ENCODE results near the gene HOXD8. TPM values are rescaled to one million over a fixed set of nuclear protein-coding genes. Genes with fewer than 3 reads are reported as not detected.
A peak's percentile ranks its signal among the peaks of the same experiment; 100 is the strongest.

The HOXD8 gene
- total and polyA plus RNA-seq, 2 of the 8 experiments (the other 6 are each of a cell fraction or from before 2014, with no cell fraction given): not detected

GRCh38 chr2:176099728-176100546, 29.6 kb upstream of the HOXD8 start, which contains the start of gene HOXD12:
TSS of gene HOXD12 (plus strand) at chr2:176099795. CDS start at chr2:176099802, 7 bp downstream.
- H2BK15ac ChIP-seq (ENCODE audit: low read length): peak within 1 kb of the TSS; percentile 81; the same call in 1 of the 2 replicates
- H2BK120ac ChIP-seq (replicated peaks; ENCODE audit: low read depth, low read length): no peak within 1 kb of the TSS
- no peak for FAIRE-seq
- H3K23ac ChIP-seq (ENCODE audit: insufficient read length): no peak within 1 kb of the TSS
- H3K18ac ChIP-seq (ENCODE audit: extremely low read depth, low read length): peak within 1 kb of the TSS; percentile 19; the same call in 1 of the 2 replicates
- peak within 1 kb of the TSS; percentile 14 to 77 for H3K4me2 ChIP-seq (ENCODE audit: insufficient read depth in 1 of 2, low read depth in 2 of 2, low read length in 2 of 2)
- CTCF ChIA-PET (ENCODE audit: partially characterized antibody): interaction anchor here (0.7 to 6.5 kb wide), 2 partner anchors 9 to 18 kb away, joined by 3 to 130 read pairs; partner anchors contain the start of gene EVX2
- no peak within 1 kb of the TSS for H4K91ac ChIP-seq (replicated peaks; ENCODE audit: insufficient read length, low read length)
- H4K8ac ChIP-seq (ENCODE audit: extremely low read depth, insufficient read depth, low read length): peak within 1 kb of the TSS; percentile 62
- POLR2A ChIA-PET (ENCODE audit: partially characterized antibody): no interaction called here
- H3K27me3 ChIP-seq (replicated peaks in 1 of 4; ENCODE audit: control insufficient read depth in 3 of 4, extremely low read depth in 1 of 4, insufficient read depth in 3 of 4, low read length in 3 of 4): peaks cover 79 to 99% (median 94%) of the 10 kb centered on the region in 4 experiments
- H4K20me1 ChIP-seq (replicated peaks in 1 of 2; ENCODE audit: control insufficient read depth in 1 of 2, insufficient read depth in 2 of 2, low read length in 2 of 2): peaks cover 7 to 34% of the 10 kb centered on the region in 2 experiments
- peak in 1 of 2 experiments; percentile 64 for DNase-seq (ENCODE audit: low read depth in 1 of 2, low spot score in 2 of 2)
- H3K9ac ChIP-seq (replicated peaks in 1 of 4; ENCODE audit: extremely low read depth in 1 of 4, low read depth in 3 of 4, low read length in 3 of 4): no peak within 1 kb of the TSS
- peak within 1 kb of the TSS; percentile 88; the same call in 1 of the 2 replicates for H2AK5ac ChIP-seq (ENCODE audit: low read depth, low read length)
- H4K5ac ChIP-seq (ENCODE audit: insufficient read length, low read depth, low read length): no peak within 1 kb of the TSS
- H2BK12ac ChIP-seq (ENCODE audit: low read depth, low read length): peak within 1 kb of the TSS; percentile 94; the same call in 1 of the 2 replicates
- WGBS, 2 experiments (ENCODE audit: extremely low coverage in 1 of 2, insufficient coverage in 1 of 2, insufficient read length in 1 of 2, insufficient replicate concordance in 2 of 2, low coverage in 1 of 2, low lambda C conversion rate in 2 of 2, missing lambda C conversion rate in 1 of 2): 5% methylated on average over 56 of the region's 70 CpGs; no CpG with 5 or more reads in 1 of the 2 experiments
- no peak within 1 kb of the TSS for H3K27ac ChIP-seq (ENCODE audit: low read depth, low read length)
- H3K9me3 ChIP-seq (ENCODE audit: insufficient read depth in 2 of 2, low read depth in 1 of 2, low read length in 1 of 2): no peaks in the 10 kb centered on the region
- H2AFZ ChIP-seq (ENCODE audit: low read length): no peak within 1 kb of the TSS
- H3K23me2 ChIP-seq (ENCODE audit: low read depth, low read length): peaks cover 6% of the 10 kb centered on the region
- no peak within 1 kb of the TSS for H3K14ac ChIP-seq (ENCODE audit: insufficient read length)
- peak within 1 kb of the TSS; percentile 21; the same call in 1 of the 2 replicates for H2BK20ac ChIP-seq (ENCODE audit: low read length)
- H3K4me1 ChIP-seq (replicated peaks in 1 of 4; ENCODE audit: control insufficient read depth in 3 of 4, insufficient read depth in 4 of 4, low read length in 3 of 4): peaks cover 0 to 31% (median 15%) of the 10 kb centered on the region in 4 experiments; a peak in 6 of 7 replicates
- H3K56ac ChIP-seq (replicated peaks; ENCODE audit: insufficient read length, low read depth, low read length): no peak within 1 kb of the TSS
- H3K36me3 ChIP-seq (ENCODE audit: control insufficient read depth in 2 of 4, insufficient read depth in 4 of 4, low read length in 3 of 4): no peaks in the 10 kb centered on the region; a peak in 1 of 8 replicates
- no peak within 1 kb of the TSS for H3K4ac ChIP-seq (replicated peaks; ENCODE audit: insufficient read length, low read depth, low read length)
- H3K79me1 ChIP-seq (ENCODE audit: low read depth, low read length): no peaks in the 10 kb centered on the region
- no peak within 1 kb of the TSS for H2BK5ac ChIP-seq (ENCODE audit: low read depth, low read length)
- H3K4me3 ChIP-seq (ENCODE audit: extremely low read depth in 1 of 4, insufficient read depth in 2 of 4, low read depth in 3 of 4, low read length in 4 of 4): peak within 1 kb of the TSS; percentile 14 to 54 (median 24); a peak in 5 of 8 replicates
- no peaks in the 10 kb centered on the region for H3K79me2 ChIP-seq (ENCODE audit: control insufficient read depth in 1 of 2, insufficient read depth in 2 of 2, low read length in 2 of 2)
- no peak for TF ChIP-seq KDM5A (IDR thresholded peaks at IDR 0.05; ENCODE audit: low read length)
- no peak for TF ChIP-seq POLR2A (IDR thresholded peaks at IDR 0.05; ENCODE audit: control extremely low read depth in 1 of 2, low read depth in 2 of 2, low read length in 2 of 2)
- TF ChIP-seq SP2 (IDR thresholded peaks at IDR 0.05; ENCODE audit: low read length): no peak
- no peak for TF ChIP-seq NANOG (IDR thresholded peaks at IDR 0.05; ENCODE audit: insufficient read depth, low read depth, low read length, poor library complexity, severe bottlenecking)
- peak; percentile 95 for TF ChIP-seq SUZ12 (IDR thresholded peaks at IDR 0.05; ENCODE audit: low read length)
- peak; percentile 94 for TF ChIP-seq EZH2 (IDR thresholded peaks at IDR 0.05; ENCODE audit: low read depth, low read length, severe bottlenecking)
